Stimulated activated CD8-positive, alpha-beta memory T cell treated with anti-CD3 and anti-CD28 coated beads, Interleukin-7, amount 100 ng/mL, for 4 hours (primary cell): Measurements from ENCODE around the gene RAPGEF5.
"Not testable (repeated sequence)": the region's sequence is repeated elsewhere in the genome, so short reads cannot be mapped to it uniquely, and the experiment has no call there.

Experiments used
- DNase-seq, 2 donors: peaks; one replicate each; pipeline ENCODE4 v3.0.0-alpha.2; 2020; ENCODE audit warnings: low read depth in 2 of 2

The RAPGEF5 gene

GRCh38 chr7:22082886-22083703 is 273.9 kb downstream of the RAPGEF5 start:
- DNase-seq: peak; percentile 45 to 73

GRCh38 chr7:22082553-22082885 is 274.4 kb downstream of the RAPGEF5 start:
- DNase-seq: no peak

GRCh38 chr7:22080219-22080618 is 276.7 kb downstream of the RAPGEF5 start:
- DNase-seq: not testable (repeated sequence)

GRCh38 chr7:22078872-22079271 is 278.1 kb downstream of the RAPGEF5 start:
- DNase-seq: not testable (repeated sequence)

- DNase-seq: no peak
Measured at GRCh38 chr7:22075561-22075960, 281.4 kb downstream of the RAPGEF5 start.

- DNase-seq: no peak
Measured at GRCh38 chr7:22074897-22075296, 282.1 kb downstream of the RAPGEF5 start.
